HEK293 (cell line): ENCODE data around the gene MAGI1.

ENCODE experiments used
- CTCF ChIA-PET: fragments of 350-600 bp; formaldehyde crosslinking; extraction: SDS; loops from one replicate; lab custom pipeline; 2021; ENCODE audit warnings: antibody characterized with exemption; lab: Yijun Ruan, JAX
- POLR2A ChIA-PET: fragments of 300-600 bp; formaldehyde crosslinking; extraction: SDS; loops from one replicate; lab custom pipeline; 2020; ENCODE audit warnings: antibody characterized with exemption, inconsistent platforms; lab: Yijun Ruan, JAX
- H3K27ac ChIP-seq: fragments of 200-500 bp; sonication (Bioruptor generic); 2 replicates; pipeline ENCODE4 v1.5.1; 2014; ENCODE audit warnings: low read depth, low read length, control low read depth, inconsistent platforms; ENCODE audit errors: extremely low read depth
- H3K36me3 ChIP-seq, 2 experiments: fragments of 200-500 bp in 1 of 2; sonication (Bioruptor generic) in 1 of 2; 1 replicate in 1 of 2; 2 replicates in 1 of 2; pipeline ENCODE4 v1.5.1; 2014 to 2017; ENCODE audit warnings: inconsistent platforms in 2 of 2, low read length in 2 of 2; ENCODE audit not compliant: control insufficient read depth in 2 of 2, insufficient read depth in 1 of 2
- H3K4me1 ChIP-seq: fragments of 200-500 bp; sonication (Bioruptor generic); 2 replicates; pipeline ENCODE4 v1.5.1; 2014; ENCODE audit warnings: mild to moderate bottlenecking, low read length, inconsistent platforms; ENCODE audit not compliant: control insufficient read depth, insufficient read depth
- H3K4me3 ChIP-seq: 2 replicates; pipeline ENCODE4 v1.5.1; 2011; ENCODE audit warnings: low read depth, mild to moderate bottlenecking, control low read depth, low read length, moderate library complexity
- H3K9me3 ChIP-seq: fragments of 200-500 bp; sonication (Bioruptor generic); 2 replicates; pipeline ENCODE4 v1.5.1; 2014; ENCODE audit warnings: low read depth, low read length, inconsistent platforms; ENCODE audit not compliant: control insufficient read depth, insufficient read depth
- ATF2 ChIP-seq: fragments of 450-650 bp; formaldehyde crosslinking; IDR thresholded peaks from 2 replicates; pipeline ENCODE4 v1.5.1; 2016; ENCODE audit warnings: missing biosample characterization, missing genetic modification characterization, low read depth
- KLF9 ChIP-seq: fragments of 450-650 bp; formaldehyde crosslinking; IDR thresholded peaks from 2 replicates; pipeline ENCODE4 v1.5.1; 2016; ENCODE audit warnings: missing biosample characterization, missing genetic modification characterization, low read depth
- RBAK ChIP-seq: fragments of 450-650 bp; formaldehyde crosslinking; IDR thresholded peaks from 2 replicates; pipeline ENCODE4 v1.5.1; 2016; ENCODE audit warnings: missing biosample characterization, missing genetic modification characterization
- SCRT1 ChIP-seq: fragments of 450-650 bp; formaldehyde crosslinking; IDR thresholded peaks from 2 replicates; pipeline ENCODE4 v1.5.1; 2016; ENCODE audit warnings: missing biosample characterization, missing genetic modification characterization, borderline replicate concordance
- ZBTB8A ChIP-seq: fragments of 450-650 bp; formaldehyde crosslinking; IDR thresholded peaks from 2 replicates; pipeline ENCODE4 v1.5.1; 2016; ENCODE audit warnings: missing biosample characterization, missing genetic modification characterization
- ZEB2 ChIP-seq: fragments of 450-650 bp; formaldehyde crosslinking; IDR thresholded peaks from 2 replicates; pipeline ENCODE4 v1.5.1; 2016; ENCODE audit warnings: missing biosample characterization, missing genetic modification characterization
- ZNF292 ChIP-seq: fragments of 450-650 bp; formaldehyde crosslinking; IDR thresholded peaks from 2 replicates; pipeline ENCODE4 v1.5.1; 2016; ENCODE audit warnings: low read depth, missing biosample characterization, missing genetic modification characterization, borderline replicate concordance
- ZNF335 ChIP-seq: fragments of 450-650 bp; formaldehyde crosslinking; conservative IDR thresholded peaks from 2 replicates; pipeline ENCODE4 v1.5.1; 2016; ENCODE audit warnings: missing biosample characterization, missing genetic modification characterization
- ZNF366 ChIP-seq: fragments of 450-650 bp; formaldehyde crosslinking; conservative IDR thresholded peaks from 2 replicates; pipeline ENCODE4 v1.5.1; 2016; ENCODE audit warnings: missing biosample characterization, missing genetic modification characterization
- ZNF423 ChIP-seq: fragments of 450-650 bp; formaldehyde crosslinking; IDR thresholded peaks from 2 replicates; pipeline ENCODE4 v1.5.1; 2016; ENCODE audit warnings: missing biosample characterization, missing genetic modification characterization
- ZNF501 ChIP-seq: fragments of 450-650 bp; formaldehyde crosslinking; IDR thresholded peaks from 2 replicates; pipeline ENCODE4 v1.5.1; 2016; ENCODE audit warnings: missing biosample characterization, missing genetic modification characterization
- ZNF518A ChIP-seq: fragments of 450-650 bp; formaldehyde crosslinking; conservative IDR thresholded peaks from 2 replicates; pipeline ENCODE4 v1.5.1; 2016; ENCODE audit warnings: low read depth, missing biosample characterization, missing genetic modification characterization
- ZNF530 ChIP-seq: fragments of 450-650 bp; formaldehyde crosslinking; IDR thresholded peaks from 2 replicates; pipeline ENCODE4 v1.5.1; 2016; ENCODE audit warnings: low read depth, missing biosample characterization, missing genetic modification characterization
- ZNF544 ChIP-seq: fragments of 450-650 bp; formaldehyde crosslinking; IDR thresholded peaks from 2 replicates; pipeline ENCODE4 v1.5.0; 2017; ENCODE audit warnings: missing biosample characterization, missing genetic modification characterization
- ZNF660 ChIP-seq: fragments of 450-650 bp; IDR thresholded peaks from 2 replicates; pipeline ENCODE4 v1.5.1; 2018; ENCODE audit warnings: missing biosample characterization, mild to moderate bottlenecking, missing genetic modification characterization

Gene MAGI1

GRCh38 chr3:65829228-65829627, 209.5 kb downstream of the MAGI1 start (continued):
- no peak for TF ChIP-seq ZNF366 (tag by site-specific recombination)
- TF ChIP-seq ZNF660 (tag by site-specific recombination) = peak; percentile 42; the same call in 1 of the 2 replicates
- TF ChIP-seq ZNF518A (tag by site-specific recombination) = 0 out of 2 replicates have a peak, but pooled peaks have one; percentile 14
- 0 out of 2 replicates have a peak, but pooled peaks have one; percentile 25 for TF ChIP-seq ATF2 (tag by site-specific recombination)

- Histone ChIP-seq H3K9me3 (no peaks in the 10 kb centered on the region), H3K36me3 (no peaks in the 10 kb centered on the region), H3K4me1 (no peaks in the 10 kb centered on the region), H3K4me3 (no peak overlapping the region), H3K27ac (no peak overlapping the region)
- TF ChIP-seq ZBTB8A (tag by site-specific recombination) (no peak), ZNF423 (tag by site-specific recombination) (no peak), ZEB2 (tag by site-specific recombination) (no peak), ZNF335 (tag by site-specific recombination) (no peak), KLF9 (tag by site-specific recombination) (no peak), ZNF544 (tag by site-specific recombination) (no peak), SCRT1 (tag by site-specific recombination) (no peak), ZNF292 (tag by site-specific recombination) (no peak), ZNF530 (tag by site-specific recombination) (no peak), ZNF518A (tag by site-specific recombination) (no peak), ZNF501 (no peak), RBAK (tag by site-specific recombination) (no peak)
- CTCF ChIA-PET = interaction anchor here (0.9 kb wide), 1 partner anchor 14 kb away, joined by 3 read pairs; no protein-coding TSS in a partner anchor
- POLR2A ChIA-PET = no interaction called here
Measured at GRCh38 chr3:65828706-65829105, 210.0 kb downstream of the MAGI1 start.
